WTC11 (cell line): ENCODE data around the gene BUD23.

Source experiments
- AFF4 ChIP-seq: sonication (generic); formaldehyde crosslinking; IDR thresholded peaks from 2 replicates; pipeline ENCODE4 v1.8.1; 2023; ENCODE audit warnings: mild to moderate bottlenecking, missing genetic modification reagents, borderline replicate concordance
- CREB1 ChIP-seq: sonication (generic); formaldehyde crosslinking; IDR thresholded peaks from 2 replicates; pipeline ENCODE4 v1.8.0; 2023; ENCODE audit warnings: mild to moderate bottlenecking, missing genetic modification reagents
- E2F4 ChIP-seq: sonication (generic); formaldehyde crosslinking; IDR thresholded peaks from 2 replicates; pipeline ENCODE4 v1.8.1; 2022; ENCODE audit warnings: low read depth, mild to moderate bottlenecking, moderate library complexity, missing genetic modification reagents, borderline replicate concordance
- FOXK1 ChIP-seq: sonication (generic); formaldehyde crosslinking; IDR thresholded peaks from 2 replicates; pipeline ENCODE4 v1.8.0; 2022; ENCODE audit warnings: mild to moderate bottlenecking, moderate library complexity, missing genetic modification reagents
- NR1H2 ChIP-seq: sonication (generic); formaldehyde crosslinking; IDR thresholded peaks from 2 replicates; pipeline ENCODE4 v1.9.0; 2021; ENCODE audit warnings: mild to moderate bottlenecking, moderate library complexity, missing genetic modification reagents

DNA sequence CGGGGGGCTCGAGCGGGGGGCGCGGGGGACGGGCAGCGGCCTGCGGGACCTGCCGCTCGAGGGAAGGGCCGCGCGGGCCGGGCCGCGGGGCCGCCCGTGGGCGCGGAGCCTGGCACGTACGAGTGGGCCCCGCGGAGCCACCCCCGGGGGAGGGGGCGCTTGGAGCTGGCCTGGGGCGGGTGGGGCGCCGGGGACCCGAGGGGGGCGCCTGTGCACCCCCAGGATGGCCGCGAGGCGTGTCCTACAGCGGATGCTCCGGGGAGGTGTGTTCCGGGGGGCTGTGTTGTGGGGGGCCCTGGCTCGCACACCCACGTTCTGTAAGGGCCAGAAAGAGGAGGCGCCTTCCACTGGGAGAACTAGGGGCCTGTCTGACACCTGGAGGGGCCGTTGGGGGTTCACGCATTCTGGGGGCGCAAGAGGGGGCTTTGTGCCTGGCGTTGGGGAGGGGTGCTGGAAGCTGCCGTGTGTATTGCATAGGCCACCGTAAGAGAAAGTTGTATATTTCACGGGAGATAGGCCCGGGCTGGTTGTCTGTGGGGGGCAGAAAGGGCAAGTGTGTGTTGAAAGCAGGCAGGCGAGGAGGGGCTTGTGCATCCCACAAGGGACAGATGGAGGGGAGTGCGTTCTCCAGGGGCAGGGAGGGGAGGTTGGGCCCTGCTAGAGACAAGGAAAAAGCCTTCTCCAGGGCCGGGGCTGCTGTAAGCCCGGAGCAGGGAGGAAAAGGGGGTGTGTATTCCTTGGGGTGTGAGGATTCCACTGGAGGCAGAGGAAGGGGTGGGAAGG, 15.1 kb upstream of the BUD23 start:
- TF ChIP-seq FOXK1 (CRISPR knock-in tag): no peak
- no peak for TF ChIP-seq AFF4 (CRISPR knock-in tag)
- TF ChIP-seq E2F4: no peak
- no peak for TF ChIP-seq CREB1 (CRISPR knock-in tag)
- no peak for TF ChIP-seq NR1H2 (CRISPR knock-in tag)
